Colonic mucosa (tissue), 4 donors: Measurements from ENCODE around the gene KCTD4. TPM values are rescaled to one million over a fixed set of nuclear protein-coding genes. Genes with fewer than 3 reads are reported as not detected.

Experiments used
- DNase-seq: peaks from one replicate; pipeline ENCODE4 v3.0.0-alpha.2; 2020
- H3K27ac ChIP-seq: fragments of 200-600 bp; one replicate; pipeline ENCODE4 v1.8.0; 2021
- H3K27me3 ChIP-seq: fragments of 200-600 bp; one replicate; pipeline ENCODE4 v1.8.0; 2021
- H3K36me3 ChIP-seq: fragments of 200-600 bp; one replicate; pipeline ENCODE4 v1.8.0; 2021
- H3K4me1 ChIP-seq: fragments of 200-600 bp; one replicate; pipeline ENCODE4 v1.8.0; 2021; ENCODE audit warnings: mild to moderate bottlenecking
- H3K4me3 ChIP-seq: fragments of 200-600 bp; one replicate; pipeline ENCODE4 v1.8.0; 2021
- H3K9ac ChIP-seq, 2 donors: one replicate each; pipeline ENCODE4 v1.7.0; 2013; ENCODE audit warnings: control low read depth in 2 of 2, low read depth in 2 of 2, low read length in 2 of 2
- H3K9me3 ChIP-seq: fragments of 200-600 bp; one replicate; pipeline ENCODE4 v1.8.0; 2021
- CTCF ChIP-seq: fragments of 200-600 bp; IDR thresholded peaks from one replicate; pipeline ENCODE4 v1.8.0; 2022; ENCODE audit warnings: antibody characterized with exemption, mild to moderate bottlenecking
- intact Hi-C: fragments of 100-400 bp; cut with DNase I; formaldehyde crosslinking; loops from one replicate; pipeline ENCODE4 v1.14.1; 2022
- total RNA-seq, 2 donors: library from RNA; stranded (reverse); fragmentation: NEBNext Ultra II Directional in 1 of 2; extraction: Animal tissue kit (Norgen Biotek cat#: 25700) in 1 of 2; gene quantifications; one replicate each; pipeline ENCODE4 v1.2.1, GENCODE V29; 2021
- donor health status: healthy.
- donor health status: DM: no; HTN: no; CAD: no.
- donor health status: DM: no; HTN: no; CAD: no.

Gene KCTD4
- total RNA-seq, 2 donors from 2014 or later, result 0.58 to 0.84 TPM

GRCh38 chr13:45229172-45229571, 28.3 kb upstream of the KCTD4 start:
- Histone ChIP-seq H3K27ac (no peak overlapping the region), H3K4me1 (no peaks in the 10 kb centered on the region), H3K9ac (no peak overlapping the region), H3K36me3 (no peaks in the 10 kb centered on the region), H3K9me3 (no peaks in the 10 kb centered on the region), H3K4me3 (no peak overlapping the region), H3K27me3 (no peaks in the 10 kb centered on the region)
- TF ChIP-seq CTCF, result no peak
- DNase-seq, result no peak
- intact Hi-C loops, result no loop called here

- Histone ChIP-seq H3K9me3 (no peaks in the 10 kb centered on the region), H3K4me3 (no peak overlapping the region), H3K27ac (no peak overlapping the region), H3K27me3 (no peaks in the 10 kb centered on the region), H3K4me1 (no peaks in the 10 kb centered on the region), H3K36me3 (no peaks in the 10 kb centered on the region), H3K9ac (no peak overlapping the region)
- no peak for TF ChIP-seq CTCF
- DNase-seq, result no peak
- intact Hi-C loops, result no loop called here
Observed at GRCh38 chr13:45228002-45228401, 27.2 kb upstream of the KCTD4 start.

- Histone ChIP-seq H3K27me3 (no peaks in the 10 kb centered on the region), H3K4me3 (no peak overlapping the region), H3K4me1 (no peaks in the 10 kb centered on the region), H3K9ac (no peak overlapping the region), H3K9me3 (no peaks in the 10 kb centered on the region), H3K36me3 (no peaks in the 10 kb centered on the region), H3K27ac (no peak overlapping the region)
- TF ChIP-seq CTCF, result no peak
- no peak for DNase-seq
- intact Hi-C loops, result no loop called here
Observed at GRCh38 chr13:45226024-45226423, 25.2 kb upstream of the KCTD4 start.

GRCh38 chr13:45225370-45225769, 24.5 kb upstream of the KCTD4 start:
- Histone ChIP-seq H3K36me3 (no peaks in the 10 kb centered on the region), H3K4me3 (no peak overlapping the region), H3K27me3 (no peaks in the 10 kb centered on the region), H3K9ac (no peak overlapping the region), H3K4me1 (no peaks in the 10 kb centered on the region), H3K9me3 (no peaks in the 10 kb centered on the region), H3K27ac (no peak overlapping the region)
- TF ChIP-seq CTCF, result no peak
- no peak for DNase-seq
- intact Hi-C loops, result no loop called here

- Histone ChIP-seq H3K36me3 (no peaks in the 10 kb centered on the region), H3K4me1 (no peaks in the 10 kb centered on the region), H3K9me3 (no peaks in the 10 kb centered on the region), H3K27ac (no peak overlapping the region), H3K4me3 (no peak overlapping the region), H3K27me3 (no peaks in the 10 kb centered on the region), H3K9ac (no peak overlapping the region)
- no peak for DNase-seq
- no peak for TF ChIP-seq CTCF
- intact Hi-C loops, result no loop called here
Observed at GRCh38 chr13:45224176-45224575, 23.3 kb upstream of the KCTD4 start.

GRCh38 chr13:45222919-45223318, 22.1 kb upstream of the KCTD4 start:
- no peak for TF ChIP-seq CTCF
- no peak overlapping the region for H3K4me3 ChIP-seq
- no peaks in the 10 kb centered on the region for H3K27me3 ChIP-seq
- H3K9me3 ChIP-seq, result no peaks in the 10 kb centered on the region
- H3K4me1 ChIP-seq, result no peaks in the 10 kb centered on the region
- intact Hi-C loops, result no loop called here
- no peak overlapping the region for H3K9ac ChIP-seq
- no peak for DNase-seq
- no peak overlapping the region for H3K27ac ChIP-seq
- no peaks in the 10 kb centered on the region for H3K36me3 ChIP-seq
